ENCODE measurements around the gene SDE2.

DNA sequence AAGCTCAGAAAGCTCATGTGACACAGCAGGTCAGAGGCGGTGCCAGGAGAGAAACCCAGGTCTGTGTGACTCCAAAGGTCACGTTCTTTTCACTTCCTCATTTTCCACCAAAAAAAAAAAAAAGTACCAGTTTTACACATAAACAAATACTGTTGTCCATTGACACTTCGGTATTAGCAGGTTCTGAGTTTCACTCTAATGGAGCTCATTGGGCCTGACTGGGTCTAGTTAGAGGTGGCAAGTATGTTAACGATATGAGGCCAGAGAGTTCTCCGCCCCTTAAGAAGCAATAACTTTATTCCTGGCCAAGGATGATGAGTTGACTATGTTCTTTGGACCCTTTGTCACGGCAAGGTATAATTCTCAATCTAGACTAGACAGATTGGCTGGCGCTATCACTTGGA is 30.0 kb upstream of the SDE2 start:
- TF ChIP-seq, protein P1, sequence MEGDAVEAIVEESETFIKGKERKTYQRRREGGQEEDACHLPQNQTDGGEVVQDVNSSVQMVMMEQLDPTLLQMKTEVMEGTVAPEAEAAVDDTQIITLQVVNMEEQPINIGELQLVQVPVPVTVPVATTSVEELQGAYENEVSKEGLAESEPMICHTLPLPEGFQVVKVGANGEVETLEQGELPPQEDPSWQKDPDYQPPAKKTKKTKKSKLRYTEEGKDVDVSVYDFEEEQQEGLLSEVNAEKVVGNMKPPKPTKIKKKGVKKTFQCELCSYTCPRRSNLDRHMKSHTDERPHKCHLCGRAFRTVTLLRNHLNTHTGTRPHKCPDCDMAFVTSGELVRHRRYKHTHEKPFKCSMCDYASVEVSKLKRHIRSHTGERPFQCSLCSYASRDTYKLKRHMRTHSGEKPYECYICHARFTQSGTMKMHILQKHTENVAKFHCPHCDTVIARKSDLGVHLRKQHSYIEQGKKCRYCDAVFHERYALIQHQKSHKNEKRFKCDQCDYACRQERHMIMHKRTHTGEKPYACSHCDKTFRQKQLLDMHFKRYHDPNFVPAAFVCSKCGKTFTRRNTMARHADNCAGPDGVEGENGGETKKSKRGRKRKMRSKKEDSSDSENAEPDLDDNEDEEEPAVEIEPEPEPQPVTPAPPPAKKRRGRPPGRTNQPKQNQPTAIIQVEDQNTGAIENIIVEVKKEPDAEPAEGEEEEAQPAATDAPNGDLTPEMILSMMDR (IDR thresholded peaks at IDR 0.05 in 8 of 11, conservative IDR thresholded peaks at IDR 0.05 in 3 of 11): no peak
- TF ChIP-seq POLR2A (IDR thresholded peaks at IDR 0.05) (no peak), POLR2AphosphoS5 (IDR thresholded peaks at IDR 0.05) (peak in 1 of 3 donors; percentile 39)
